Right kidney (tissue), 9 donors: ENCODE measurements around the gene ID1.
A peak's percentile ranks its signal among the peaks of the same experiment; 100 is the strongest.

Experiments used
- DNase-seq: peaks from one replicate; pipeline ENCODE4 v3.0.0-alpha.2; 2016
- long read RNA-seq, 8 donors: transcript quantifications; one replicate each; lab custom pipeline, GENCODE V29; 2026

Gene ID1, protein sequence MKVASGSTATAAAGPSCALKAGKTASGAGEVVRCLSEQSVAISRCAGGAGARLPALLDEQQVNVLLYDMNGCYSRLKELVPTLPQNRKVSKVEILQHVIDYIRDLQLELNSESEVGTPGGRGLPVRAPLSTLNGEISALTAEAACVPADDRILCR
- long read RNA-seq, donor 1, transcript ID1-202 (2 exons, 994 nt): minor isoform, 228 of 580 reads
- long read RNA-seq, donor 1, transcript ID1-201 (1 exons, 1,233 nt): major isoform, 352 of 580 reads
- long read RNA-seq, donor 1, partial matches to known transcripts: 0 of 580 reads
- long read RNA-seq, donor 1, other reads (novel, unspliced or antisense): 0 of 580 reads
- long read RNA-seq, donor 2, transcript ID1-201 (1 exons, 1,233 nt): major isoform, 198 of 328 reads
- long read RNA-seq, donor 2, transcript ID1-202 (2 exons, 994 nt): minor isoform, 130 of 328 reads
- long read RNA-seq, donor 2, partial matches to known transcripts: 0 of 328 reads
- long read RNA-seq, donor 2, other reads (novel, unspliced or antisense): 0 of 328 reads
- long read RNA-seq, donor 3, transcript ID1-202 (2 exons, 994 nt): minor isoform, 106 of 295 reads
- long read RNA-seq, donor 3, transcript ID1-201 (1 exons, 1,233 nt): major isoform, 189 of 295 reads
- long read RNA-seq, donor 3, partial matches to known transcripts: 0 of 295 reads
- long read RNA-seq, donor 3, other reads (novel, unspliced or antisense): 0 of 295 reads
- long read RNA-seq, donor 4, transcript ID1-201 (1 exons, 1,233 nt): major isoform, 254 of 412 reads
- long read RNA-seq, donor 4, transcript ID1-202 (2 exons, 994 nt): minor isoform, 158 of 412 reads
- long read RNA-seq, donor 4, partial matches to known transcripts: 0 of 412 reads
- long read RNA-seq, donor 4, other reads (novel, unspliced or antisense): 0 of 412 reads
- long read RNA-seq, donor 5, transcript ID1-201 (1 exons, 1,233 nt): major isoform, 232 of 404 reads
- long read RNA-seq, donor 5, transcript ID1-202 (2 exons, 994 nt): minor isoform, 172 of 404 reads
- long read RNA-seq, donor 5, partial matches to known transcripts: 0 of 404 reads
- long read RNA-seq, donor 5, other reads (novel, unspliced or antisense): 0 of 404 reads
- long read RNA-seq, donor 6, transcript ID1-201 (1 exons, 1,233 nt): major isoform, 337 of 510 reads
- long read RNA-seq, donor 6, transcript ID1-202 (2 exons, 994 nt): minor isoform, 173 of 510 reads
- long read RNA-seq, donor 6, partial matches to known transcripts: 0 of 510 reads
- long read RNA-seq, donor 6, other reads (novel, unspliced or antisense): 0 of 510 reads
- long read RNA-seq, donor 7, transcript ID1-201 (1 exons, 1,233 nt): major isoform, 408 of 668 reads
- long read RNA-seq, donor 7, transcript ID1-202 (2 exons, 994 nt): minor isoform, 260 of 668 reads
- long read RNA-seq, donor 7, partial matches to known transcripts: 0 of 668 reads
- long read RNA-seq, donor 7, other reads (novel, unspliced or antisense): 0 of 668 reads
- long read RNA-seq, donor 8, transcript ID1-201 (1 exons, 1,233 nt): major isoform, 267 of 405 reads
- long read RNA-seq, donor 8, transcript ID1-202 (2 exons, 994 nt): minor isoform, 138 of 405 reads
- long read RNA-seq, donor 8, partial matches to known transcripts: 0 of 405 reads
- long read RNA-seq, donor 8, other reads (novel, unspliced or antisense): 0 of 405 reads

GRCh38 chr20:31605031-31605901, at the start of gene ID1:
Gene ID1, plus strand, starts transcription at chr20:31605289. Its CDS starts 99 bp downstream, at chr20:31605388.
- DNase-seq: peak; percentile 96

GRCh38 chr20:31559704-31560093, 45.4 kb upstream of the ID1 start:
- no peak for DNase-seq

DNA sequence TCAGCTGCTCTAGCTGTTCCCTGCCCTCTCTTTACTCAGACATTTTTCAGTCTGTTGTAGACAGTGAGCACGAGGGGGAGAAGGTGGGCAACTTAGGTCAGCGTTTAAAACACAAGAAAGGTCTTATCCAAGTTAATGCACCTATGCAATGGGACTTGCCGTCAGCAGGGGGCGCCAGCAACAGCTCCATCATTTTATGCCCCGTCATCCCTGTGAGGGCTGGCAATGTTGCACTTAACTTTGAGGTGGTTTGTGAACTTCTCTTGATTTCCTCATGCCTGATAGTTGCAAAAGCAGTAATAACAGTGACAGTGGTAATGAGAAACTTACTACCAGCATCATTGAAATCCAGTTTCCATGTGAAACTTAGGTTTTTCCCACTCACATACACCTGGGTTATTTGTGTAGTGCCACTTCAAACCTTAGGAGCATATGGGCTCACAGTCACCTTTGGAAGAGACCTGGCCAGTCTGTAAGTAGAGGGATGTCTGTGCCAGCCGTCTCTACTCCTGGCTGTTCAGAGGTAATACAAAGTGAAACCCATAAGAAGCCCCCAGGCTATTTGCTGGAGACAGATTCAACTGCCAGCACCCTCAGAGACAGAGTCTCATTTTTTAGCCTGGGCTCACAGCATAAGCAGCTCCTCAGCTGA, 44.9 kb upstream of the ID1 start:
- DNase-seq: no peak

DNA sequence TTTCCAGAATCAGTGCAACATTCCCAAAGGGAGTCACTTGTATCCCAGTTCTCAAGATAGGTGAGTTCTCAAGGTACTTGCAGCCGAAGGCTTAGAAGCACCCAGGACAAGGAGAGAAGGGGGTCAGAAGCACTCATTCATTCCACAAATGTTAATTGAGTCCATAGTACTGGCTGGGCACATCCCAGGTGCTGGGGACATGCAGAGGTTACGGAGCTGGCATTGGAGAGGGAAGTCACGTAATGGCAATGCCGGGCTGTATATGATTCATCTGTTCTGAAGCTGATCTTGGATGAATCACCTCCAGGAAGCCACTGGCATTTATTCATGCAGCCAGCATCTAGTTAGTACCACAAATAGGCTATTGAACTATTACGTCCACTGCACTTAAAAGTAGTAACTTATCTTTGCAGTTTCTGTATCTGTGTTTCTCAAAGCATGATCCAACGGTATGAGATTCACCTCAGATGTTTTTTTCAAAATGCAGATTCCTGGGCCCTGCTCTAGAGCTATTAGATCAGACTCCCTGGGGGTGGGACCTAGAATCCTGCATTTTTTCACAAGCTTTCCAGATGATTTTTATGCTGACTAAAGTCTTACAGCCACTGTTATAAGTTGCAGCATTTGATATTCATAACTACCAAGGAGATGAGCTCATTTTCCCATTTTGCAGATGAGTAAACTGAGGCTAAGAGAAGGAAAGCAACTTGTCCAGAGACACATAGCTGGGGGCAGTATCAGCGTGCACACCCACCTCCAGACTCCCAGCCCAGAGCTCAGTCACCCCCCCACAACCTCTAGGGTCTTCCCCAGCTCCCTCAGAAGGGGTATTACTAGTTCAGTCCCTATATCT, 44.1 kb upstream of the ID1 start:
- no peak for DNase-seq

- DNase-seq: no peak
These were observed 42.8 kb upstream of the ID1 start for GRCh38 chr20:31562241-31562640.

- DNase-seq: no peak
These were observed 40.8 kb upstream of the ID1 start for GRCh38 chr20:31564284-31564683.

DNA sequence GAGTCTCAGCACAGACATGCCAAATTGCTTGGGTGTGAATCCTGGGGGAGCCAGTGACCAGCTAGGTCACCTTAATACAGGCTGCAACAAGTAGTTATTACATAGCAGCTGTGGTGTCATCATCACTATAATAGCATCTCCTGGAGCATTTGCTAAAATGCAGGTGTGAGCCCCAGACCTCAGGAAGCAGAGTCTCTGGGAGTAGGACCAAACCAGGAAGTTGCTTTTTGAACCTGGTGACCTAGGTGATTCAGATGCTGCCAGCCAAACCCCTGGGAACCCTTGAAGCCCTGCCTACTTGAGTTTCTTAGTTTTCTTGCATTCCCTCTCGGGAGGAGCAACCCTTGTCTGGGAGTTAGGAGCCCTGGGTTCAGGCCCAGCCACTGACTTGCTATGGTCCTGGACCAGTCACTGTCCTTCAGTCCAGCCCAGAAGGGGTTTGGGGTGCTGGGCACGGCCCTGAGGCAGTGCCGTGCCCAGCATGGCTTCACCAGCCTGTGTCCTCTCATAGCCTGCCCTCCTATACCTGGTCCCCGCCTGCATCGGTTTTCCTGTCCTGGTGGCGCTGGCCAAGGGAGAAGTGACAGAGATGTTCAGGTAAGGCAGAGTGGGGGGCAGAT, 39.3 kb upstream of the ID1 start:
- no peak for DNase-seq

DNA sequence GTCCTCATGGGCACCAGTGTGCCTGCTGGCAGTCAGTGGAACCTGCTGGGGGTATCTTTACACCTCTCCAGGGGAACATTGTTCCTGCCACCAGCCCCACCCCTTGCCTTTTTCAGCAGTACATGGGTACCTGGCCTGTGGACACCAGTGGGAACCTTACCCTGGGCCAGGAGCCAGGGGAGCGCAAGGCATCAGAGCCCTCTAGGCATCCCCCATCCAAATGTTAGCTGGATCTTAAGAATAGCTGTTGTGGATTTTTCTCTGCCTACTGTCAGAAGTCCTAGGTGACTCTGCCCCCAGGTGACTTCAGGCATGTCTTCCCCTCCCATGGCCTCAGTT, 38.8 kb upstream of the ID1 start:
- DNase-seq: no peak

DNA sequence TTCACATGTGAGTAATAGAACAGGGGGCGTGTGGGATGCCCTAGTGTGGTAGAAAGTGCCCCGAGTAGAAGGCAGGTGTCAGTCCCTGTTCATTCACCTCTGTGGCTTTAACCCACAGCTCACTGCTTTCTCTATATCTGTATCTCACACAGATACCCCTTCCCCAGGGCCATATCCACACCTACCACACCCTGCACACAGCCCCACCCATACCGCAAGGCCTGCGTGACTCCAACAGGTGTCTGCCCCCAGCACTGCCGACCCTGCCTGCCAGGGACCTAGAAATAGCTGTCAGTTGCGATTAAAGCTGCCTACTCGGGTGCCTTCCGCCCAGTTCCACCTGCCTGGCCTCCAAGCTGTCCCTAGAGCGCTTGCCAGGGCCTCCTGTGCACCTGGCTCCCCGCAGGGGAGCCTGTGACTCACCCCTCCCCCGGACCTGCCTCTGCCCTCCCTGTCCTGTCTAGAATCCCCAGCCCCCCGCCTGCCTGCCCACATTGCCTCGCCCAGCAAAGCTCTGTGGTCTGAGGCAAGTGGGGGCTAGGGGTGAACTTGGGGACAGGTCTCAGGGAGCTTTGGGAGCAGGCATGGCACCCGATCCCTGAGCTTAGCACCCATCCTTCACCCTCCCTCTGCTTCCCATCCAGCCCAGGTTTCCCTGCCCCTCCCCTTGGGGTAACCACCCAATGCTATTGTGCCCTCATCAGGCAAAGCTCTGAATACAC, 38.3 kb upstream of the ID1 start:
- DNase-seq: no peak

- no peak for DNase-seq
These were observed 37.7 kb upstream of the ID1 start for GRCh38 chr20:31567380-31567720.

DNA sequence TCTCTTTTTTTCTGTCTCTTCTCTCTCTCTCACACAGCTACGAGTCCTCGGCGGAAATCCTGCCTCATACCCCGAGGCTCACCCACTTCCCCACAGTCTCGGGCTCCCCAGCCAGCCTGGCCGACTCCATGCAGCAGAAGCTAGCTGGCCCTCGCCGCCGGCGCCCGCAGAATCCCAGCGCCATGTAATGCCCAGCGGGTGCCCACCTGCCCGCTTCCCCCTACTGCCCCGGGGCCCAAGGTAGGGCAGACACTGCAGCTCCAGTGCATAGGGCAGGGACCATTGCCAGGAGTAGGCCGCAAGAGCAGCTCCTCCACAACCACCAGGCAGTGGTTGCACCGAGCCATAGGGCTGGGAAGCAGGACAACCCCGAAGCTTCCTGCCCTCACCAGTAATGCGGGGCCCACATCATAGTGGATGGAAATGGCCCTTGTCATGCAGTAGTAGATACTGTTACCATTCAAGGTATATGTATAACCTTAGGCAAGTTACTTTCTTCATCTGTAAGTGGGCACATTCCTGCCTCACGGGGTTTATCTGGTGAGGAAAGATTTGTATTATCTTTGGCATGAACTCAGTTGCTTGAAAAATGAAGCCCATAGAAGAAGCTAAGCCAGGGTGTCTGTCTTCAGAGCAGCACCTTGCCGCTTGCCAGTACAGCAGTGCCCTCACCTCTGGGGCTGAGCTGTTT, 36.9 kb upstream of the ID1 start:
- no peak for DNase-seq

- no peak for DNase-seq
These were observed 36.3 kb upstream of the ID1 start for GRCh38 chr20:31568773-31569162.

- DNase-seq: peak; percentile 71
These were observed 35.7 kb upstream of the ID1 start for GRCh38 chr20:31569163-31570020.

DNA sequence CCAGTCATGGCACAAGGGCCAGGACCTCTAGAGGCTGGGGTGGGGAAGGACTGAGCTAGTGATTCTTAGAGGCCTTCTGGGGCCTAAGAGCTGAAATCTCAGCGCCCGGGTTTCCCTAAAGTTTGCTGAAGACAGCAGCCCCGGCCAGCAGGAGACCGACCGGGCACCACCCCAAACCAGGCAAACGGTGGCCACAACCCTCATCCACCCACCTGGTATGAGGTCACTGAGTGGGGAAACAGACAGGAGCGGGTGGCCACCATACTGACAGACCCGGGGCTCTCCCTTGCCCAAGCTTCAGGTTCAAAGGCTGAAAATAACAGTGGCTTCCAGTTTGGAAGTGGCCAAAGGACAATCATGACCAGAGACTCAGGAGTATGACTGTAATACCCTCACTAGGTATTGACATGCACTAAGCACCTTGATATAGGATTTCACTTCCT, 35.0 kb upstream of the ID1 start:
- no peak for DNase-seq

- DNase-seq: no peak
These were observed 34.1 kb upstream of the ID1 start for GRCh38 chr20:31570735-31571617.
